Prostate gland (tissue), 2 donors: Measurements from ENCODE around the gene NAIF1. TPM values are rescaled to one million over a fixed set of nuclear protein-coding genes. Genes with fewer than 3 reads are reported as not detected.
A peak's percentile ranks its signal among the peaks of the same experiment; 100 is the strongest.

Source experiments
- DNase-seq: peaks from one replicate; pipeline ENCODE4 v3.0.0-alpha.2; 2019; ENCODE audit warnings: low spot score
- H3K27ac ChIP-seq, 2 donors: fragments of 200-600 bp; sonication (generic); 2 replicates each; pipeline ENCODE4 v1.5.1; 2017 to 2019
- H3K27me3 ChIP-seq: fragments of 200-600 bp; sonication (generic); replicated peaks from 2 replicates; pipeline ENCODE4 v1.5.1; 2019; ENCODE audit not compliant: insufficient read depth
- H3K36me3 ChIP-seq, 2 donors: fragments of 200-600 bp; sonication (generic); 1 replicate in 1 of 2; 2 replicates in 1 of 2; pipeline versions ENCODE4 v1.5.1 to v1.8.1; 2017 to 2019
- H3K4me1 ChIP-seq: fragments of 200-600 bp; sonication (generic); replicated peaks from 2 replicates; pipeline ENCODE4 v1.5.1; 2019
- H3K4me3 ChIP-seq, 2 donors: fragments of 200-600 bp; sonication (generic); 2 replicates each; pipeline ENCODE4 v1.5.1; 2017 to 2019
- H3K9me3 ChIP-seq: fragments of 200-600 bp; sonication (generic); 2 replicates; pipeline ENCODE4 v1.5.1; 2017
- CTCF ChIP-seq, 4 experiments: fragments of 200-600 bp in 2 of 4; fragments of 450-650 bp in 2 of 4; sonication (generic) in 2 of 4; IDR thresholded peaks; 1 replicate in 3 of 4; 2 replicates in 1 of 4; pipeline ENCODE4 v1.5.1; 2016 to 2019; ENCODE audit warnings: antibody characterized with exemption in 4 of 4, mild to moderate bottlenecking in 2 of 4, moderate library complexity in 2 of 4
- POLR2A ChIP-seq: fragments of 450-650 bp; IDR thresholded peaks from one replicate; pipeline ENCODE4 v1.6.1; 2016; ENCODE audit warnings: antibody characterized with exemption, mild to moderate bottlenecking
- POLR2AphosphoS5 ChIP-seq: sonication (generic); formaldehyde crosslinking; IDR thresholded peaks from one replicate; pipeline ENCODE4 v1.6.1; 2017; ENCODE audit warnings: antibody characterized with exemption
- WGBS: methylation state at CpG from one replicate; pipeline ENCODE4 v1.1.5; 2018; 5-methylcytosine and 5-hydroxymethylcytosine counted together
- intact Hi-C: fragments of 100-400 bp; cut with DNase I; formaldehyde crosslinking; loops from one replicate; pipeline ENCODE4 v1.14.2; 2022
- total RNA-seq, 2 donors: library from RNA; depleted of rRNA; stranded (reverse); fragments of >200 nt; gene quantifications; one replicate each; pipeline ENCODE4 v1.1.0, GENCODE V29; 2016

NAIF1 gene
- total RNA-seq, 2 donors from 2014 or later = 12.3 to 12.6 TPM

- no peaks in the 10 kb centered on the region for H3K27me3 ChIP-seq
- H3K4me3 ChIP-seq = no peak overlapping the region
- no peak overlapping the region for H3K27ac ChIP-seq
- TF ChIP-seq CTCF (IDR thresholded peaks at IDR 0.05) = no peak
- no peak for TF ChIP-seq POLR2A
- no peak for TF ChIP-seq POLR2AphosphoS5
- DNase-seq = no peak
- intact Hi-C loops = no loop called here
- peaks cover 10 to 17% of the 10 kb centered on the region in 2 donors for H3K36me3 ChIP-seq
- H3K9me3 ChIP-seq = no peaks in the 10 kb centered on the region
- 86% methylated on average over 20 of the region's 20 CpGs for WGBS
- peaks cover 27% of the 10 kb centered on the region for H3K4me1 ChIP-seq
Measured at GRCh38 chr9:128101690-128102089, 34.6 kb upstream of the NAIF1 start.

GRCh38 chr9:128101231-128101661 lies 34.1 kb upstream of the NAIF1 start:
- H3K9me3 ChIP-seq = no peaks in the 10 kb centered on the region
- DNase-seq = no peak
- intact Hi-C loops = no loop called here
- no peak overlapping the region for H3K4me3 ChIP-seq
- whole genome bisulfite sequencing = 88% methylated on average over 12 of the region's 12 CpGs
- no peaks in the 10 kb centered on the region for H3K27me3 ChIP-seq
- peaks cover 5 to 12% of the 10 kb centered on the region in 2 donors for H3K36me3 ChIP-seq
- TF ChIP-seq POLR2A (no peak), CTCF (IDR thresholded peaks at IDR 0.05) (no peak), POLR2AphosphoS5 (no peak)
- H3K27ac ChIP-seq = no peak overlapping the region
- peaks cover 27% of the 10 kb centered on the region for H3K4me1 ChIP-seq

DNA sequence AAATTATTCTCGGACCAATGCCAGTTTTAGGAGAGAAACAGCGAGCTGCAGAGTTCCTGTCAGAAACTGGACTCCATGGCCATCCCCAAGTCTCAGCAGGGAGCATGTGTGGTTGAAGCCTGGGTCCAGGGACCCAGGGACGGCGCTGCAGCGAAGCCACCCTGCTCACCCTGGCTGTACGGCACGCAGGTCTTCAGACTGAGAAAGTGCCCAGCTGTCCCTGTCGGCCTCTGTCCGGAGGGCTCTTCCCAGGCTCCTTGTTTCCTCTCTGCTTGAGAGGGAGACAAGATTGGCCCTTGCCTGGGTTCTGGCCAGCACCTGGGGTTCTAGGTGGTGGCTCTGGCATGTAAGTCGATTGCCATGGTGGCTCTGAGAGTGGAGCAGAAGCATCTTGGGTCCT lies 33.5 kb upstream of the NAIF1 start:
- no peak overlapping the region for H3K4me3 ChIP-seq
- no peak for TF ChIP-seq POLR2AphosphoS5
- no peak for TF ChIP-seq POLR2A
- no peak for TF ChIP-seq CTCF (IDR thresholded peaks at IDR 0.05)
- no peaks in the 10 kb centered on the region for H3K9me3 ChIP-seq
- H3K36me3 ChIP-seq = peaks cover 0 to 6% of the 10 kb centered on the region in 2 donors
- H3K27ac ChIP-seq = peak overlapping the region; percentile 87 to 90
- intact Hi-C loops = no loop called here
- peaks cover 27% of the 10 kb centered on the region for H3K4me1 ChIP-seq
- no peak for DNase-seq
- H3K27me3 ChIP-seq = no peaks in the 10 kb centered on the region
- WGBS = 77% methylated on average over 10 of the region's 10 CpGs

DNA sequence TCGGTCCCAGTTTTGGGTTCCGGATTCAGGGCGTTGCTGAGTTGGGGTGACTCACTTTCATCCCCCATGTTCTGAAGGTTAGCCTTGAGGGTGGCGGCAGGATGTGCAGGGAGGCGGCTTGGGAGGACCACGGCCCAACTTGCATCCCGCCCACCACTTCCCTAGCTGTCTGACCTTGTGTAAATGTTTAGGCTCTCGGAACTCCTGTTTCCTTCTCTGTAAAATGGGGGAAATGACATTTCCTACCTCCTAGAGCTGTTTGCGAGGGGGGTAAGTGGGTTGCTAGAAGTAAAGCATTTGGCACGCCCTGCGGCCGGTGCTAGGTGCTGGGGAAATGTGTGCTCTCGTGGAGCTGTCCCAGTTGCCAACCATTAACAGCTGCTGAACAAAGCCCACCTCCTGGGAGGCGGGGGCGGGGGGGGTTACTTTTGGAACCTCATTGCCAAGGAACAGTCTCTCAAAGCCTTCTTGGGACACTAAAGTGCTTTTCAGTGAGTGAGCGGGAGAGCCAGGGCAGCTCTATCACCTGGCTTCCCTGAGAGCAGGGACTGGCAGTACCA lies 32.9 kb upstream of the NAIF1 start:
- no peaks in the 10 kb centered on the region for H3K27me3 ChIP-seq
- peak overlapping the region; percentile 87 to 90 for H3K27ac ChIP-seq
- 40% methylated on average over 16 of the region's 16 CpGs for WGBS
- DNase-seq = no peak
- no peak overlapping the region for H3K4me3 ChIP-seq
- no peak for TF ChIP-seq POLR2A
- no peak for TF ChIP-seq POLR2AphosphoS5
- no peak for TF ChIP-seq CTCF (IDR thresholded peaks at IDR 0.05)
- intact Hi-C loops = loop anchor here (2.0 to 10.0 kb wide), 2 partner anchors 31 to 135 kb away; partner anchors contain the start of gene SLC25A25
- peaks cover 0 to under 1% of the 10 kb centered on the region in 2 donors for H3K36me3 ChIP-seq
- H3K9me3 ChIP-seq = no peaks in the 10 kb centered on the region
- H3K4me1 ChIP-seq = peaks cover 30% of the 10 kb centered on the region
